ENCODE data around the gene ARMH1. TPM values are rescaled to one million over a fixed set of nuclear protein-coding genes. Genes with fewer than 3 reads are reported as not detected.

Gene ARMH1
- total RNA-seq, 1 experiment from 2014 or later, result 0.65 TPM

GRCh38 chr1:44655609-44656008 lies 18.9 kb upstream of the ARMH1 start:
- intact Hi-C loops (cut with micrococcal nuclease), result loop anchor here (1.0 to 5.0 kb wide), 2 partner anchors 22 to 52 kb away; no protein-coding TSS in a partner anchor
- CTCF ChIA-PET, result interaction anchor here (0.5 to 1.9 kb wide), 10 partner anchors 9 to 1256 kb away, joined by 3 to 8 read pairs (median 4); partner anchors contain the start of genes ARMH1 and TMEM53
- H3K27me3 Mint-ChIP-seq (ENCODE audit: insufficient read depth, unreplicated experiment), result no peaks in the 10 kb centered on the region

GRCh38 chr1:44659566-44659965 lies 14.9 kb upstream of the ARMH1 start:
- H3K27ac Mint-ChIP-seq (ENCODE audit: low read depth, unreplicated experiment), result no peak overlapping the region
- H3K4me1 Mint-ChIP-seq (ENCODE audit: insufficient read depth, unreplicated experiment), result peaks cover 6% of the 10 kb centered on the region
- intact Hi-C loops (cut with micrococcal nuclease), result loop anchor here (5.0 kb wide), 1 partner anchor 48 kb away; no protein-coding TSS in a partner anchor
- H3K9me3 Mint-ChIP-seq (ENCODE audit: unreplicated experiment), result no peaks in the 10 kb centered on the region
- BruUV-seq (replicated peaks), result no TSS peak
- no peak overlapping the region for H3K4me3 Mint-ChIP-seq (ENCODE audit: unreplicated experiment)
- ChIA-PET POLR2A (interaction anchor here (1.1 kb wide), 1 partner anchor 13 kb away, joined by 3 read pairs; no protein-coding TSS in a partner anchor), CTCF (interaction anchor here (1.1 kb wide), 1 partner anchor 17 kb away, joined by 5 read pairs; no protein-coding TSS in a partner anchor)
- no peak for DNase-seq (ENCODE audit: unreplicated experiment)
- H3K27me3 Mint-ChIP-seq (ENCODE audit: insufficient read depth, unreplicated experiment), result no peaks in the 10 kb centered on the region
- no peak for TF ChIP-seq CTCF (IDR thresholded peaks at IDR 0.05; ENCODE audit: unreplicated experiment)
- H3K36me3 Mint-ChIP-seq (ENCODE audit: insufficient read depth, unreplicated experiment), result peaks cover 4% of the 10 kb centered on the region

More at GRCh38 chr1:44655609-44656008, 18.9 kb upstream of the ARMH1 start:
- POLR2A ChIA-PET, result no interaction called here
- TF ChIP-seq CTCF (IDR thresholded peaks at IDR 0.05; ENCODE audit: unreplicated experiment), result peak; percentile 73
- no peak overlapping the region for H3K4me3 Mint-ChIP-seq (ENCODE audit: unreplicated experiment)
- H3K27ac Mint-ChIP-seq (ENCODE audit: low read depth, unreplicated experiment), result no peak overlapping the region
- DNase-seq (ENCODE audit: unreplicated experiment), result no peak
- no peaks in the 10 kb centered on the region for H3K9me3 Mint-ChIP-seq (ENCODE audit: unreplicated experiment)
- BruUV-seq (replicated peaks), result no TSS peak
- no peaks in the 10 kb centered on the region for H3K4me1 Mint-ChIP-seq (ENCODE audit: insufficient read depth, unreplicated experiment)
- peaks cover 5% of the 10 kb centered on the region for H3K36me3 Mint-ChIP-seq (ENCODE audit: insufficient read depth, unreplicated experiment)

- no TSS peak for BruUV-seq (replicated peaks)
- ChIA-PET CTCF (interaction anchor here (1.1 kb wide), 1 partner anchor 18 kb away, joined by 5 read pairs; no protein-coding TSS in a partner anchor), POLR2A (interaction anchor here (1.1 kb wide), 1 partner anchor 12 kb away, joined by 3 read pairs; no protein-coding TSS in a partner anchor)
- H3K4me1 Mint-ChIP-seq (ENCODE audit: insufficient read depth, unreplicated experiment), result peaks cover 6% of the 10 kb centered on the region
- H3K4me3 Mint-ChIP-seq (ENCODE audit: unreplicated experiment), result no peak overlapping the region
- TF ChIP-seq CTCF (IDR thresholded peaks at IDR 0.05; ENCODE audit: unreplicated experiment), result no peak
- intact Hi-C loops (cut with micrococcal nuclease), result no loop called here
- no peaks in the 10 kb centered on the region for H3K9me3 Mint-ChIP-seq (ENCODE audit: unreplicated experiment)
- DNase-seq (ENCODE audit: unreplicated experiment), result peak; percentile 39
- no peaks in the 10 kb centered on the region for H3K36me3 Mint-ChIP-seq (ENCODE audit: insufficient read depth, unreplicated experiment)
- no peak overlapping the region for H3K27ac Mint-ChIP-seq (ENCODE audit: low read depth, unreplicated experiment)
- H3K27me3 Mint-ChIP-seq (ENCODE audit: insufficient read depth, unreplicated experiment), result no peaks in the 10 kb centered on the region
Measured at GRCh38 chr1:44660176-44660575, 14.3 kb upstream of the ARMH1 start.

- Mint-ChIP-seq H3K9me3 (ENCODE audit: unreplicated experiment) (no peaks in the 10 kb centered on the region), H3K36me3 (ENCODE audit: insufficient read depth, unreplicated experiment) (no peaks in the 10 kb centered on the region), H3K27ac (ENCODE audit: low read depth, unreplicated experiment) (no peak overlapping the region), H3K4me1 (ENCODE audit: insufficient read depth, unreplicated experiment) (peaks cover 6% of the 10 kb centered on the region), H3K4me3 (ENCODE audit: unreplicated experiment) (no peak overlapping the region), H3K27me3 (ENCODE audit: insufficient read depth, unreplicated experiment) (no peaks in the 10 kb centered on the region)
- no peak for DNase-seq (ENCODE audit: unreplicated experiment)
- POLR2A ChIA-PET, result no interaction called here
- CTCF ChIA-PET, result interaction anchor here (1.1 to 5.3 kb wide), 2 partner anchors 10 to 445 kb away, joined by 6 to 51 read pairs; no protein-coding TSS in a partner anchor
- intact Hi-C loops (cut with micrococcal nuclease), result no loop called here
- no peak for TF ChIP-seq CTCF (IDR thresholded peaks at IDR 0.05; ENCODE audit: unreplicated experiment)
- no TSS peak for BruUV-seq (replicated peaks)
Measured at GRCh38 chr1:44661781-44662682, 12.5 kb upstream of the ARMH1 start.

Data from MCF 10A (cell line).